CD4-positive, alpha-beta T cell treated with Interleukin-17A for 1 hour (primary cell): ENCODE measurements around the gene ENDOU.

Experiments used
- DNase-seq: peaks from one replicate; pipeline ENCODE4 v3.0.0-alpha.2; 2020

ENDOU gene

DNA sequence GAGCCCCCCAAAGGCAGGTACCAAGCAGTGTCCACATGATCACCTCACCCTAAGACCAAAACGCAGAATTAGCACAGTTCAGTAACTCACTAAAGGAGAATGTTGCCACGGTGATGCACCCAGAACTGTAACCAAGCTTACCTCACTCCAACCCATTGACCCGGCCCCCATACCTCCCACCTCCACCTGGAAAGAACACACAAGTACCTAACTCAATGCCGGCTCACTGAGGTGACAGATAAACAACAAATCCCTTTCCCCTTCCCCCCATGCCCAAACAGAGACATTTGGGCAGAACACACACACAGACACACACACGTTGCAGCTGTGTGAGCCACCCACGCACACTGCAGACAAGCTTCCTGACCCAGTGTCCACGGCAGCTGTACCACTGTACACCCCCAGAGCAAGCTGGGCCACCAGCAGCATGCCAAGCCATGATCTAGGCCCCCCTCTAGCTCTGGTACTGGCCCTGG, 32.1 kb upstream of the ENDOU start:
- no peak for DNase-seq

DNA sequence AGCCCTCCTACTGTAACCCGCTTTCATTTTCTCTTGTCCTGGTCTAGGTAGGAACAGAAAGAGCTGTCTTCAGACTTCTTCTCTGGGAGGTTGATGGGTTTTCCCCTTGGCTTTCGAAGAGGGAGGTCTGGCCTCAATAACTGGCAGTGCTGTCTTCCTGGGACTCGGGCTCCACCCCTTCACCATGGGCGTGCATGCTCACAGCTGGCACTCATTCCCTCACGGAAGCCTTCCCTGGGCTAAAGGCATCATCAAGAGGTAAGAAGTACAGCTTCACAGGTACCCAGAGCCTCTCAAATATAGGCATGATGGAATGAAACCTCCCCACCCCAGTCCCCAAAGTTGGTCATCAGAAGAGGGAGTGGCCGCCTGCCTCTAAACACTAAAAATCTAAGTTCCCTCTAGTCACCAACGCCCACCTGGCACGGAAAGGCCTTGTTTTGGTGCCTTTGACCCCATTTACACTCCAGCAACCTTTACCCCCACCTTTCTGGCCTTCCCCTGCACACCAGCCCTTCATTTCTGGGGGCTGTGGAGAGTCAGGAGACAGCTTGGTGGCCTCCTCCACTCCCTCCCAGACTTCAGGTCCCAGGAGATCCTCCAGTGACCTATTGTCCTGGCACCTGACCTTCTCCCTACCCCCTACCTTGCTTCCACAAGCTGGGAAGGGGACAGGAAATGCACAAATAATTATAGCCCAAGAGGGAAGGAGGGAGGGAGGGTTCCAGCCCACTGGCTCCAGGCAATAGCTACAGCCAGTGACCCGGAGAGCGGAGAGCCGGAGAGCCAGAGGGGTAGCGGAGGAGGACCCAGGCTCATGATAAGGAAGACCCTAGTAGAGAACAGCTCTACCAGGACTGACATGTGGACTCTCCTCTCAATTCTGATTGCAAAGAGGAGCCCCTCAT, 30.6 kb upstream of the ENDOU start:
- peak; percentile 34 for DNase-seq

DNA sequence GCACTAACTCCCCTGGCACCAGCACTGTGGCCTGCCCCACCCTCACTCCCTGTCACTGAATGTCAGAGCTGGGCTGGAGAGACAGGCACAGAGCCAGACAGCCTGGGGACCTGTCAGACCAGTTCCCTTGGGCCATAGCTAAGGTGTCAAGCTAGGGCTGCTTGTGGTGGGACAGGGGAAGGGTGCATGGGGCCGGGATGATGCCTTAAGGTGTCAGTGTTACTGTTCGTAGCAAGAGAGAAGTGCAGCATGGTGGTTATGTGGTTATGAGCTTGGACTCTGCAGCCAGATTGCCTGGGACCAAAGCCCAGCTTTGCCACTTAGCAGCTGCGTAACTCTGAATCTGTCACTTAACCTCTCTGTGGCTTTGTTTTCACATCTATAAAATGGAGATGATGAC, 29.6 kb upstream of the ENDOU start:
- DNase-seq = no peak

DNA sequence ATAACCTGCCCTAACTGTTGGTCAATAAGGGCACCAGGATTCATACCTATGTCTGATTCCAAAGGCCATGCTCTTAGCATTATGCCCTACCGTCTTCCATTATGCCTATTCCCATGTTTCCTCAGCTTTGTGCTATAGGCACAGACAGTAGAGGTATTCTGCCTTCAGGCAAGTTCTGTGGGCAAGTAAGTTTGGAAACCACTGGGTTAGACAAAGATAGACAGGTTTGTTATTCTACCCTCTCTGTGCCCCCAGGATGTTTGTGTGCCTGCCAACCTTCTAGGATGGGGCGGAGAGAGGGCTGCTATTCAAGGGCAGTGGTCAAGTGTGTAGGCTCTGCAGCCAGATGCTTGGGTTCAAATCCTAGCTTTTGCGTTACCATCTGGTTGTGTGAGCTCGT, 28.8 kb upstream of the ENDOU start:
- DNase-seq = no peak

DNA sequence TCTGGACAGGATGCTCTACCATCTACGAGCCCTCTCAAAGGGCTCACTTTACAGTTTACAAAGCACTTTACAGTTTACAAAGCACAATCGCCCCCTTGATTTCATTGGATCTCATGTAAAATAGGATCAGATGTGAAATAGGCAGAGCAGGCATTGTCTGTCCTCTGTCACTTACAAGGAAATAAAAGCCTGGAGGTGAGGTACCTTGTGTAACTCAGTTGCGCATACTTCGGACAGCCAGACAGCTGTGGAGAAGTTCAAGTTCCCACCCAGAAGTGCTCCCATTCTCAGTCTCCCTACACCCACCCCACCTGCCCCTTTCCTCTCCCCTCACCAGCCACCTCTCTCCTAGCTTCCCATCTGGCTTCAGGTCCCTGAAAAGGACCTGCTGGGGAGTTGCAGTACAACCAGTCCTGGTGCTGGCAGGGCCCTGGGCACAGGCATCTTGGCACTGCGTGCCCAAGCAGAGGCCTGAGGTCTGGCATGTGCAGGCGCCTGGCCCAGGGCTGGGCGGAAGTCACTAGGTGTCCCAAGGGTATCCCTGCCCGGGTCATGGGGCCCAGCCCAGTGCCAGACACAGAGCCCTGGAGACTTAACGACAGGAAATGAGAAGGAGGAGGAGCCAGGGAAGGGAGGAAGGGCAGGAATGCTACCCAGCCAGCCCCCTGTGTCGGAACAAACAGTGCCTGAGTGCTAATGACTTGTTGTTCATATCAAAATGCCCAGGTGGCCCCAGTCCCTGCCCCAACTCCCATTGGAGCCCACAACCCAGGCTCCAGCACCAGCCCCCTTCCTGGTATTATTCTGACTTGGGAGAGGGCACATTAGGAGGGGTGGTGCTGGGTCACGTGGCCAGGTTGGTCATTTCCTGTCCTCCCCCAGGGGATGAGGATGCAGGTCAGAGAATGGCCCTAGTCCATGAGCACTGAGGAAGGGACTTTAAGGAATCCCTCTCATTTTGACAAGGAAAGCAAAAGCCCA, 28.0 kb upstream of the ENDOU start:
- no peak for DNase-seq

DNA sequence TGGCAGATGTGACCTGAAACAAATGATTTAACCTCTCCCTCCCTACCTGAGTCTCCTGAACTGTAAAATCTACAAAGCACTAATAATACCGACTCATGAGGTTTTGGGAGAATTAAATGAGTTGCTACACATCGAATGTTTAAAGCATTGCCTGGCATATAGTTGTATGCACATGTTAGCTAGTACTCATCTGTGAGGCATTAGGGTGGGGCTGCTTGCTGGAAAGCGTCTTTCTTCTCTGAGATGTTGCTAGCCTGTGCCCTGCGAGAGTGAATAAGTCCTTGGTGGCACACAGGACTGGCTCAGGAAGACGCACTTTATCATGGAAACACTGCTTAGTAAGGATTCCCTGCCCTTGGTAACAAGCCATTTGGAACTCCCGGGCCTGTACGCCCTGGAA, 27.3 kb upstream of the ENDOU start:
- DNase-seq = no peak

DNA sequence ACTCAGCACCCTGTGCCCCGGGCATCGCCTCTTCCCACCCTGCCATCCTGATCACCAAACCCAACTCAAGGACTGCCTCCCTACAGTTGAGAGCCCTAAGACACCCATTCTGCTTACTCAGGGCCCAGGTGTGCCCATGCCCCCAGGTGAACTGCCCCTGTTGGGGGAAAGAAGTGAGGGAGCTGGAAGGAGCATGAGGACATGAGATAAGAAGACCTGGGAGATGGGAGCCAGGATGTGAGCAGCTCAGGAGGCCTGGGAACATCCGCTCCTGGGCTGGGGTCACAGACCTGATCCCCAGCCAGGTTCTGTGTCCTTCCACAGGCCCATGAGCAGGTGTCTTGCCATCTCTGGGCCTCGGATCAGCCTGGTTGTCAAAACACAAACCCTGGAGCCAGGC, 26.8 kb upstream of the ENDOU start:
- DNase-seq = no peak

DNA sequence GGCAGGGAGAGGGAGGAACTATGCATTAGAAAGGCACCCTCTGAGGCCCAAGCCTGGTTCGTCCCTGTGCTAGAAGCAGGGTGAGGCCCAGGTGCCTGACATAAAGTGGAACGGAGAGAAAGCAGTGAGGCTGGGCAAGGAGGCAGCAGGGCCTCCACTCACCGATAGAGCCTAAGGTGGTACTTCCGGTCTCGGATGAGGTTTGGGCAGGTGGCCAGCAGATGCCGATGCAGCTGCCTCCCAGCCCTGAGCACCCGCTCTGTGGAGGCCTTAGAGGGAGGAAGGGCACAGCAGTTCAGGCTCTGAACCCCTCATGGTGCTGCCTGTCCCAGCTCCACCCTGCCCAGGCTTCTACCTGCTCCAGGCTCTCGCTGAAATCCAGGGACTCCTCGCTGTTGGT, 26.3 kb upstream of the ENDOU start:
- no peak for DNase-seq

DNA sequence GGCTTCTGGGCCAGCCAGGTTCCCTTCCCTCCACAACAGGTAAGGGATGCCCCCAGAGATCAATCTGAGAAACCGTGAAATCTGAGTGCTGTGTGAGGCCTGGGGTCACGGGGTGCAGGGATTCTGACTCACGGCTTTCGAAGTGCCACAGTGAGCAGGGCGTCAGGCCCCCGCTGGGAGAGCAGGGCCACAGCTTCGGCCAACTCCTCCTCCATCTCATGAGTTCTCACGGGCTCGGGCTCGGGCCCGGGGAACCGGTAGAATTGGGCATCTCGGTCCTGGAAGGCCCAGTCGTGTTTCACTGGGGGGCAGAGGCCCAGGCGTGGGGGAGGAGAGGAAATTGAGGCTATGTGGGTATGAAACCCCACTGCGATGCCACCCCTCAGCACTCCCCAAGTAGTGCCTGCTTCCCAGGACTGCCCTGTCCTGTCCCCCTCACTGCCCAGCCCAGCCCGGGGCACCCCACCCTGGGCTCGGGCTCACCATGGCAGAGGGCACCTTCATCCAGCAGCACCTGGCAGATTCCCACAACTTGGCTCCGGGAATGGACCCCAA, 25.7 kb upstream of the ENDOU start:
- no peak for DNase-seq

DNA sequence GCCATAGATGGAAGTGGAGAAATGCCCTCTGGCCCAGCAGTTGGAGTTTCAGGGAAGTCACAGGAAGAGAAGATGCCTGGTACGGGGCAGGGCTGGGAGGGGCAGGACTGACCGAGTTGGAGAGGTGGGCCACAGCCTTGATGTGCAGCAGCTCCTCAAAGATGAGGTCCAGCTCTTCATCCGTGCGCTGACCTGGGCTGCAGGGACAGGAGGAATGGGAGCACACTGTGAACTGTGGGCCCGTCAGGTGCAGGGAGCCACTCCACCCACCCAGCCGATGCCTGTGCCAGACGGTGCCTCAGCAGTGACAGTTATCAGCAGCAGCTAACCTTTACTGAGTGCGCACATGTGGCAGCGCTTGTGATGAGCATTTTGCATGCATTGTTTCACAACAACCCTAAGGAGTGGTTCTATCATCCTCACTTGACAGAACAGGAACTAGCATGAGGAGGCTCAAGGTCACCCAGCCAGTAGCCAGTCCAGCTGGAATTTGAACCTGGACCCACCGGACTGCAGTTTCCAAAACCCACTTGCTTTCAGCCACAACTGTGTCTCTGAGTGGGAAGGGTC, 25.0 kb upstream of the ENDOU start:
- DNase-seq = no peak

DNA sequence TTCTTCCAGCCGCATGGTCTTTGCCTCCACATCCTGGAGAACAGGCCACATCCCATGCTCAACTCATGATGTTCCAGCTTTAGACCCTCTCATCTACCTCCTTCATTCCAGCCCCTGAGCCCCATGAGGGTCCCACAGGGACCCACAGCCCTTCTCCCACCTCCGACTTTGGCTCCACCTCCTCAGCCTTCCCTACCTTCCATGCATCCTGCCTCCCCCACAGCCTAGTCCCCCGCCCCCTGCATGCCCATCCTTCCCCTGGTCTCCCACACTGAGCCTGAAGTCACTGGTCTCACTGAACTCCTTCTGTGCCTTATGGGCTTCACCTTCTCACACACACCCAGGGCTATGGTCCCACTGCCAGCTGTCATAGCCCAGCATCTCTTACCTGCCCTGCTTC, 23.6 kb upstream of the ENDOU start:
- DNase-seq = no peak

DNA sequence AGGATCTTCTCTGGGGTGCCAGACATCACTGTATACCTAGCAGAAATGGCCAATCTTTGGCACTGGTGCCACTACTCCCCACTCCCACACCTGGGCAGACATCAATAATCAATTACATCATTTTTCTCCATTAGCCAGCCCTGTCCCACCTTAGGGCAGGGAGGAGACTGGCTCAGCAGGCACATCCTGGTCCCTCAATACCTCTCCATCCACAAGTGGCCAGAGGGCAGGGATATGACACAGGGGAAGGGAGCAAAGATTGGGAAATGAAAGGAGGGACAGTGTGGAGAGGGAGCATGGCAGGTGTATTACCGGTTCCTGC, 23.2 kb upstream of the ENDOU start:
- no peak for DNase-seq

DNA sequence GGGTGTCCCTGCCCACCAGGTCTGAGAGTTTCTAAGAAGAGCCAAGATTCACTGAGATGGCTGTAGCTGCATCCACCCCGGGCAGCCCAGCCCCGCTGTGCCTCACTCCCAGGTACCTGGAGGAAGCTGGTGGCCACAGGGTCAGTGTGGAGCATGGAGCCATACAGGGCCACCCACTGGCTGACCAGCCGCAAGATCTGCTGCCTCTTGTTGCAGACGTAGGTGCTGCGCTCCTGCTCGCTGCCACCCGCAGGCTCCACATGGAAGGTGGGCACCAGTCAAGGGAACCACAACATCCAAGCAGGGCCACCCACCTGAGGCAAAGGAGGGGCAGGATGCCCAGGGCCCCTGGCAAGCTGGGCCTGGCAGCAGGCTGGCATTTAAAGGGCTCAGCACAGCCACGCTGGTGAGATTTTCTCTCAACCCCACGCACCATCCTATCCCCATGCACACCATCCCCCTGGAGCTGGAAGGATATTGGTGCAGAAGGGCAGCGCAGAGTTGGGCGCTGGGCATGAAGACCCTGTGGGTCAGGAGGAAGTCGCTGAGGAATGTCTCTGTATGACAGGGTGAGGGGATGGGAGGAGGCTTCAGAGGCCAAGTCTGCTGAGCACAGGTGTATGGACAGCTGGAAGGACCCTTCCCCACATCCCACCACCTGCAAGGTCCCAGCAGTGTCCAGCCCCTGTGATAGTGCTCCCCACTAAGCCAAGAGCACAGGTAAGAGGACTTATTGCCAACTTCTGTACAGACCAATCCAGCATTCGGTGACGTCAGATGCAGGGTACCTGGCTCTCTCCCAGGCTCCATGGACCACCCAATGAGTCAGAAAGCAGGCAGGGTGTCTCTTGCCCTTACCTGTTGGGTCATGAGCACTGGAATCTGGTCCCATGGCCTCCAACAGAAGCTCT, 22.6 kb upstream of the ENDOU start:
- no peak for DNase-seq

DNA sequence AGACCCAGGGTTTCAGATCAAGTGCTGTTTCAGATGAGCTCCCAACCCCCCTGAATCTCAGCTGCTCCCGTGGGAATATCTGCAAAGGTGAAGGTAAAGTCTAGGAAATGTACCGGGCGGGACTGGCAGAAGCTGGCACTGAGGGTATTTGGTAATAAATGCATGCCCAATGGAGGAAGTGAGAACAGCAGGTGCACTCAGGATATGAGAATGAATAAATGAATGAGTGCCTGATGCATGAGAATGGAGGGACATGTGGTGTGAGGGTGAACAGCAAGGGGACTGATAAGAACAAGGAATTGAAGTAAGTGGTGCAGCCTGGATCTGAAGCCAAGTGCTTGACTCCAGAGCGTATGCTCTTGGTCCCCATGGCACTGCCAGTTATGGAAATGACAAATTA, 21.8 kb upstream of the ENDOU start:
- no peak for DNase-seq

DNA sequence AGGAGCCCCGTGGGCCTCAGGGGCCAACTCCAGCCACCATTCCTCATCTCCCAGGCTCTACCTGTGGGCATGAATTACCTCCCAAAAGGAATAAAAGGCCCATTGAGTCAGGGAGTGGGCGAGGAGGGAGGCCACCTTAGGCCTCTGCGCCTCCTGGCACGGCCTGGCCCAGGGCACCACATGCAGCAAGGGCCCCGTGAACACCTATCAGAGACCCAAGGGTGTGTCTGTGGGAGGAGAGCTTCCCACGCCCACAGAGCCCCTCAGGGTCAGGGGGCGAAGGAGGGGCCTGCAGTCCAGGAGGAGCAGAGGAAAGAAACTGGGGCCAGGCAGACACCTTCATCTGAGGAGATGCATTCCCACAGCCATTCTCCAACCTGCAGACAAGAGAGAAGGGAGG, 21.2 kb upstream of the ENDOU start:
- no peak for DNase-seq

DNA sequence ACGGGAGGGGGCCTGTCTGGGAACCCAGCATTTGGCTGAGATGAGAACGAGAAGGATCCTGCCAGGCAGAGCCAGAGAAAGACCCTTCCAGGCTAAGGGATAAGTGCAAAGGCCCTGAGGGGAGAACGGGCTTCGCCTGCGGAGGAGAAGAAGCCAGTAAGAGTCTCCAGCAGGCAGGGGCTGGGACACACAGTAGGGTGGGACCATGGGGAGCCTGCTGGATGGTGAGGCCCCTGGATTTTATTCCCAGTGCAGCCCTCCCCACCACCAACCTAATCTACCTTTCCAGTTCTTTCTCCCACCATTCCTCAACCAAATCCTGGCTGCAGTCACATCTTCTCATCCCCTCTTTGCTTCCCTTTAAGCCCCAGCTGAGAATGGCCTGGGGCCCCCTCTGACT, 20.8 kb upstream of the ENDOU start:
- DNase-seq = no peak

DNA sequence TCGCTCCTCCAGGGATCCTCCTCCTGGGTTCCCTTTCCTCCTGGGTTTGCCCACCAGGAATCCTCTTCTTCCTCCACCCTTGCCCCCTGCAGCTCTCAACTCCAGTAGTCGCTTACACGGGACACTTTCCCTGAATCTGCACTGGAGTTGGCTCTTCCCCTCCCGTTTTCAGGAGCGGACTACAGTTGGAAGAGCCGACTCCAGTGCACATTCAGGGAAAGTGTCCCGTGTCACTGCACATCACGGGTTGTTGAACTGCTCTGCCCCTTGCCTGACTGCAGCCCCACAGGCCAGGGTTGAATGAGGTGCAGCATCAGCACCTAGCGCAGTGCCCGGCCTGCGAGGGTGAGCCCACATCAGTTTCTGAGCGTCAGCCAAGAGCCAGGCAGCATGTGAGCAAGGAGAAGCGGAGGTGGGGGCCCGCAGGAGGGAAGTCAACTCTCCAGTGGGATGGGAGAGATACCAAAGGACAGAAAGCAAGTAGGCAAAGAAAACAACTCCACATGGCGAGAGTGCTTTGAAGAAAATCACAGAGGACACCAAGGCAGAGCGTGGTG, 20.3 kb upstream of the ENDOU start:
- DNase-seq = no peak

DNA sequence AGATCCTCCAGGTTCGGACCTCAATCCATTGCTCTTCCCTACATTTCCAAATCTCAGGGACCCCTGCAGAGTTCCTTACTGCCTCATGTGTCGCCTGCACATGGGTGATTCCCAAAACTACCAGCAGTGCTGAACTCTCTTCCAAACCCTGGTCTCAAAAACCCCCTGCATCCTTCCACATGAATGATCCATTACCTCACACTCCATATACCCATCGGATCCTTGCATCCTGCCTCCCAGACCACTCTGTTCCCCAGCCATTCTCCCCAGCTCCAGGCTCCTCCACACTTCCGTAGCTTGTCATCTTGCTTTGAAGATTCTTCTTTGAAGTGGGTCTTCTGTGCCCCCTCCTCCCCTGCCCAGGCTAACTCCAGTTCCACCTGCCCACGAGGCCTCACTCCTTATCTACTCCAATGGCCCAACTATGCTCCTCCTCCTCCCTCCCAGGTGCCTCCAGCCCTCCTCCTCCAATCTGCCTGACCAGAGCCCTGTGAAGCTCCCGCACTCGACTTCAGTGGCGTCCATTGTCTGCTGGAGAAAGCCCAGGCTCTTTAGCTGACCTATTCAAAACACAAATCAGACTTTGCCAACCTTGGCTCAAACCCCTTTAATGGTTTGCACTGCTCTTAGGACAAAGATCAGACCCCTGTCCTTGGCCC, 19.6 kb upstream of the ENDOU start:
- no peak for DNase-seq

DNA sequence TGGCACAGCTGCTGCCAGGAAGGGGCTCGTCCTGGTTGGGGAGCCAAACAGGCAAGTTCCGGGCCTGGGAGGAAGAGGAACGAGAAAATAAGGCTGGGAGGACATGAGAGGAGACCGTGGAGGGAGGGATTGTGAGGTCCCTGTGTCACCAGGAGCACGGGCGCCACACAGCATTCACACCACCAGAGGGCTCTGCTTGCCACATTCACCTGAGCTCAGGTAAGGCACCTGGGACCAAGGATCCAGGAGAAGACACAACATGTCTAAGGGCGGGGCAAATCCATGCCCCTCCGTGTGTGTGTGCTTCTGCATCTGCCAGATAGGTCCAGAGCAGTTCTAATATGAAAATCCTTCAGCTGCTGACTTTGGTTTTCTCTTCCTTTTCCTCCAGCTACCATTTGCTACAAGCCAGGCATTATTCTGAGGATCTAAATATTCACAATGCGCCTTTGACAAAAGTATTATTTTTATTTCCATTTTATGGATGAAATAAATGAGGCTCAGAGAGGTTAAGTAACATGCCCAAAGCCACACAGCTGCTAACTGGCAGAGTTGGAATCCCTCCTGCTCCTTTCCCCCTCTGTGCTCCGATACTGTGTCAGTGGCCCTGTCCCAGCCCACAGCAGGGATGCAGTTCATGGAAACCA, 18.8 kb upstream of the ENDOU start:
- peak; percentile 74 for DNase-seq

DNA sequence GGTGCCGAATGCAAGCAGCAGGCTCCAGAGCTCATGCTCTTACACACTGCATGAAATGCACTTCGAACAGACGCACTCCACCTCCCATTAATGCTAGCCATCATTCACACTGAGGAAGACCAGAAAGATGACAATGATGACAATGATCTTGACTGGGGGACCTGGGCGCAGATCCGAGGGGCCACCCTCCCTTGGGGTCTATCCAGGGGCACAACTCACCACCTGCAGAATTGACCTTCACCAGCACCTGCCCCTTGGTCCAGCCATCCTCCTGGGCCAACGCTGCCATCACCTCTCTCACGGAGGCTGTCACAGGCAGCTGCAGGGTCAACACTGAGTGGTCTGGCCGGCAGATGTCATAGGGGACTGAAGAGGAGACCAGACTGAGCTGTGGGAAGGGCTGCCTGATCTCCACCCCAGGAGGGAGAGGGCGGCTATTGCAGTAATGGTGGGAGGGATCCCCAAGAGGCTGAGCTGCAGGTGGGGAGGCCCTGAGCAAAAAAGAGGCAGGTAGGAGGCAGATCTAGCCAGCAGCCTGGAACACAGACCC, 18.1 kb upstream of the ENDOU start:
- DNase-seq = no peak
